GM04503 (cell line): ENCODE results near the gene FUT6.
"Not testable (repeated sequence)": the region's sequence is repeated elsewhere in the genome, so short reads cannot be mapped to it uniquely, and the experiment has no call there.

Experiments used
- DNase-seq: peaks from one replicate; pipeline ENCODE4 v3.0.0-alpha.2; 2012; ENCODE audit warnings: low read depth

Gene FUT6

GRCh38 chr19:5839065-5840017 is at the start of gene FUT6:
Gene FUT6 (minus strand): TSS chr19:5839702. CDS start chr19:5832567, 7,135 bp downstream.
- DNase-seq, result no peak

GRCh38 chr19:5884065-5884811 is 44.7 kb upstream of the FUT6 start:
- DNase-seq, result not testable (repeated sequence)

GRCh38 chr19:5883157-5883873 is 43.8 kb upstream of the FUT6 start:
- not testable (repeated sequence) for DNase-seq

GRCh38 chr19:5882421-5882968 is 43.0 kb upstream of the FUT6 start:
- no peak for DNase-seq

- DNase-seq, result no peak
These were observed 42.2 kb upstream of the FUT6 start for GRCh38 chr19:5881543-5882299.

- DNase-seq, result peak; percentile 44
These were observed 41.1 kb upstream of the FUT6 start for GRCh38 chr19:5880604-5881078.

GRCh38 chr19:5880196-5880595 is 40.7 kb upstream of the FUT6 start:
- no peak for DNase-seq

GRCh38 chr19:5877882-5878281 is 38.4 kb upstream of the FUT6 start:
- DNase-seq, result no peak

GRCh38 chr19:5877427-5877826 is 37.9 kb upstream of the FUT6 start:
- no peak for DNase-seq

GRCh38 chr19:5874496-5874895 is 35.0 kb upstream of the FUT6 start:
- DNase-seq, result not testable (repeated sequence)

- DNase-seq, result no peak
These were observed 34.2 kb upstream of the FUT6 start for GRCh38 chr19:5873617-5874199.

- DNase-seq, result no peak
These were observed 31.5 kb upstream of the FUT6 start for GRCh38 chr19:5870986-5871394.

GRCh38 chr19:5867201-5868136 is 28.0 kb upstream of the FUT6 start:
- no peak for DNase-seq

- DNase-seq, result no peak
These were observed 26.3 kb upstream of the FUT6 start for GRCh38 chr19:5865772-5866171.

- no peak for DNase-seq
These were observed 25.4 kb upstream of the FUT6 start for GRCh38 chr19:5864725-5865486.

GRCh38 chr19:5864013-5864720 is 24.7 kb upstream of the FUT6 start:
- DNase-seq, result no peak

GRCh38 chr19:5863030-5863665 is 23.6 kb upstream of the FUT6 start:
- no peak for DNase-seq
